ENCODE data around the gene CLSTN2. TPM values are rescaled to one million over a fixed set of nuclear protein-coding genes. Genes with fewer than 3 reads are reported as not detected.

CLSTN2 gene
- total RNA-seq, 2 donors from 2014 or later: 0.82 to 1.3 TPM

- H3K36me3 ChIP-seq: no peaks in the 10 kb centered on the region
- no peak overlapping the region for H3K27ac ChIP-seq
- TF ChIP-seq, protein P1, sequence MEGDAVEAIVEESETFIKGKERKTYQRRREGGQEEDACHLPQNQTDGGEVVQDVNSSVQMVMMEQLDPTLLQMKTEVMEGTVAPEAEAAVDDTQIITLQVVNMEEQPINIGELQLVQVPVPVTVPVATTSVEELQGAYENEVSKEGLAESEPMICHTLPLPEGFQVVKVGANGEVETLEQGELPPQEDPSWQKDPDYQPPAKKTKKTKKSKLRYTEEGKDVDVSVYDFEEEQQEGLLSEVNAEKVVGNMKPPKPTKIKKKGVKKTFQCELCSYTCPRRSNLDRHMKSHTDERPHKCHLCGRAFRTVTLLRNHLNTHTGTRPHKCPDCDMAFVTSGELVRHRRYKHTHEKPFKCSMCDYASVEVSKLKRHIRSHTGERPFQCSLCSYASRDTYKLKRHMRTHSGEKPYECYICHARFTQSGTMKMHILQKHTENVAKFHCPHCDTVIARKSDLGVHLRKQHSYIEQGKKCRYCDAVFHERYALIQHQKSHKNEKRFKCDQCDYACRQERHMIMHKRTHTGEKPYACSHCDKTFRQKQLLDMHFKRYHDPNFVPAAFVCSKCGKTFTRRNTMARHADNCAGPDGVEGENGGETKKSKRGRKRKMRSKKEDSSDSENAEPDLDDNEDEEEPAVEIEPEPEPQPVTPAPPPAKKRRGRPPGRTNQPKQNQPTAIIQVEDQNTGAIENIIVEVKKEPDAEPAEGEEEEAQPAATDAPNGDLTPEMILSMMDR (IDR thresholded peaks at IDR 0.05): no peak
- H3K4me1 ChIP-seq: no peaks in the 10 kb centered on the region
- H3K9ac ChIP-seq (ENCODE audit: low read depth in 2 of 2, low read length in 2 of 2): no peak overlapping the region
- no peak overlapping the region for H3K4me3 ChIP-seq
- no peaks in the 10 kb centered on the region for H3K27me3 ChIP-seq
- intact Hi-C loops (cut with DNase I): no loop called here
- H3K9me3 ChIP-seq: no peaks in the 10 kb centered on the region
- no peak for DNase-seq
Observed at GRCh38 chr3:140088058-140088457, 153.1 kb downstream of the CLSTN2 start.

GRCh38 chr3:140088513-140088912, 153.5 kb downstream of the CLSTN2 start:
- Histone ChIP-seq H3K4me3 (no peak overlapping the region), H3K27ac (no peak overlapping the region), H3K4me1 (no peaks in the 10 kb centered on the region), H3K9ac (ENCODE audit: low read depth in 2 of 2, low read length in 2 of 2) (no peak overlapping the region), H3K9me3 (no peaks in the 10 kb centered on the region), H3K27me3 (no peaks in the 10 kb centered on the region), H3K36me3 (no peaks in the 10 kb centered on the region)
- no peak for DNase-seq
- TF ChIP-seq, protein P1 (IDR thresholded peaks at IDR 0.05): no peak
- intact Hi-C loops (cut with DNase I): no loop called here

- TF ChIP-seq, protein P1 (IDR thresholded peaks at IDR 0.05): no peak
- intact Hi-C loops (cut with DNase I): no loop called here
Observed at GRCh38 chr3:140089403-140090072, 154.6 kb downstream of the CLSTN2 start.

GRCh38 chr3:140091143-140091542, 156.2 kb downstream of the CLSTN2 start:
- TF ChIP-seq, protein P1 (IDR thresholded peaks at IDR 0.05): no peak
- intact Hi-C loops (cut with DNase I): no loop called here
- no peaks in the 10 kb centered on the region for H3K36me3 ChIP-seq
- no peak overlapping the region for H3K27ac ChIP-seq
- no peaks in the 10 kb centered on the region for H3K4me1 ChIP-seq
- DNase-seq: no peak
- H3K27me3 ChIP-seq: no peaks in the 10 kb centered on the region
- H3K4me3 ChIP-seq: no peak overlapping the region
- no peak overlapping the region for H3K9ac ChIP-seq (ENCODE audit: low read depth in 2 of 2, low read length in 2 of 2)
- no peaks in the 10 kb centered on the region for H3K9me3 ChIP-seq

More at GRCh38 chr3:140089403-140090072, 154.6 kb downstream of the CLSTN2 start:
- H3K27ac ChIP-seq: no peak overlapping the region
- H3K9ac ChIP-seq (ENCODE audit: low read depth in 2 of 2, low read length in 2 of 2): no peak overlapping the region
- no peaks in the 10 kb centered on the region for H3K36me3 ChIP-seq
- no peak for DNase-seq
- H3K27me3 ChIP-seq: no peaks in the 10 kb centered on the region
- H3K9me3 ChIP-seq: no peaks in the 10 kb centered on the region
- no peaks in the 10 kb centered on the region for H3K4me1 ChIP-seq
- H3K4me3 ChIP-seq: no peak overlapping the region

GRCh38 chr3:140092848-140093536, 158.0 kb downstream of the CLSTN2 start:
- intact Hi-C loops (cut with DNase I): no loop called here
- Histone ChIP-seq H3K9me3 (no peaks in the 10 kb centered on the region), H3K27me3 (no peaks in the 10 kb centered on the region), H3K4me1 (no peaks in the 10 kb centered on the region), H3K4me3 (no peak overlapping the region), H3K36me3 (no peaks in the 10 kb centered on the region), H3K9ac (ENCODE audit: low read depth in 2 of 2, low read length in 2 of 2) (no peak overlapping the region), H3K27ac (no peak overlapping the region)
- TF ChIP-seq, protein P1 (IDR thresholded peaks at IDR 0.05): no peak
- DNase-seq: no peak

Data from colonic mucosa (tissue), 4 donors.